H9 (cell line): ENCODE results near the gene CDK2. TPM values are rescaled to one million over a fixed set of nuclear protein-coding genes. Genes with fewer than 3 reads are reported as not detected.
A peak's percentile ranks its signal among the peaks of the same experiment; 100 is the strongest.

ENCODE experiments used
- DNase-seq: peaks from one replicate; pipeline ENCODE4 v3.0.0-alpha.2; 2017
- H2AFZ ChIP-seq: one replicate; pipeline ENCODE4 v1.6.1; 2013; ENCODE audit warnings: mild to moderate bottlenecking, low read length, control low read depth, moderate library complexity
- H2AK5ac ChIP-seq: 2 replicates; pipeline ENCODE4 v1.6.1; 2013; ENCODE audit warnings: low read length, control low read depth, mixed read lengths; ENCODE audit not compliant: insufficient read length
- H2BK120ac ChIP-seq: one replicate; pipeline ENCODE4 v1.6.1; 2013; ENCODE audit warnings: low read depth, mild to moderate bottlenecking, low read length, control low read depth, inconsistent platforms; ENCODE audit not compliant: poor library complexity, severe bottlenecking
- H2BK12ac ChIP-seq: 2 replicates; pipeline ENCODE4 v1.6.1; 2013; ENCODE audit warnings: low read length, control low read depth, mixed read lengths, low read depth; ENCODE audit not compliant: insufficient read length
- H2BK15ac ChIP-seq: 2 replicates; pipeline ENCODE4 v1.6.1; 2013; ENCODE audit warnings: low read depth, low read length, control low read depth
- H2BK20ac ChIP-seq: one replicate; pipeline ENCODE4 v1.6.1; 2013; ENCODE audit warnings: low read depth, mild to moderate bottlenecking, low read length, control low read depth, inconsistent platforms; ENCODE audit not compliant: poor library complexity, severe bottlenecking
- H2BK5ac ChIP-seq: 2 replicates; pipeline ENCODE4 v1.6.1; 2013; ENCODE audit warnings: low read length, control low read depth, mixed read lengths; ENCODE audit not compliant: insufficient read length
- H3K14ac ChIP-seq: 2 replicates; pipeline ENCODE4 v1.6.1; 2013; ENCODE audit warnings: low read length, control low read depth; ENCODE audit not compliant: insufficient read depth
- H3K18ac ChIP-seq: 2 replicates; pipeline ENCODE4 v1.6.1; 2013; ENCODE audit warnings: low read depth, mild to moderate bottlenecking, mixed read lengths, low read length, control low read depth; ENCODE audit not compliant: insufficient read length
- H3K23ac ChIP-seq: 2 replicates; pipeline ENCODE4 v1.6.1; 2013; ENCODE audit warnings: low read length, control low read depth, mixed read lengths, low read depth; ENCODE audit not compliant: insufficient read length
- H3K23me2 ChIP-seq: 2 replicates; pipeline ENCODE4 v1.6.1; 2013; ENCODE audit warnings: low read depth, mild to moderate bottlenecking, mixed read lengths, low read length, control low read depth; ENCODE audit not compliant: insufficient read length, poor library complexity, severe bottlenecking
- H3K27ac ChIP-seq: 2 replicates; pipeline ENCODE4 v1.5.1; 2013; ENCODE audit warnings: low read length, control low read depth, mixed read lengths, low read depth; ENCODE audit not compliant: insufficient read length
- H3K27me3 ChIP-seq: 2 replicates; pipeline ENCODE4 v1.6.1; 2013; ENCODE audit warnings: low read length, control low read depth, inconsistent platforms; ENCODE audit not compliant: insufficient read depth
- H3K4ac ChIP-seq: 2 replicates; pipeline ENCODE4 v1.6.1; 2013; ENCODE audit warnings: low read depth, mild to moderate bottlenecking, control low read depth, inconsistent platforms, low read length, moderate library complexity
- H3K4me1 ChIP-seq: 2 replicates; pipeline ENCODE4 v1.6.1; 2013; ENCODE audit warnings: low read length, control low read depth, inconsistent platforms; ENCODE audit not compliant: insufficient read depth
- H3K4me2 ChIP-seq: 2 replicates; pipeline ENCODE4 v1.6.1; 2013; ENCODE audit warnings: low read length, control low read depth, mixed read lengths; ENCODE audit not compliant: insufficient read length, insufficient read depth
- H3K56ac ChIP-seq: 2 replicates; pipeline ENCODE4 v1.6.1; 2013; ENCODE audit warnings: low read depth, mild to moderate bottlenecking, mixed read lengths, low read length, control low read depth; ENCODE audit not compliant: insufficient read length
- H3K79me1 ChIP-seq: 2 replicates; pipeline ENCODE4 v1.6.1; 2013; ENCODE audit warnings: low read depth, mild to moderate bottlenecking, moderate library complexity, low read length, control low read depth, inconsistent platforms; ENCODE audit not compliant: insufficient read depth, poor library complexity, severe bottlenecking
- H3K79me2 ChIP-seq: 2 replicates; pipeline ENCODE4 v1.6.1; 2013; ENCODE audit warnings: low read length, control low read depth, inconsistent platforms; ENCODE audit not compliant: insufficient read depth
- H3K9ac ChIP-seq: 2 replicates; pipeline ENCODE4 v1.6.1; 2013; ENCODE audit warnings: low read length, control low read depth, mixed read lengths; ENCODE audit not compliant: insufficient read length; ENCODE audit errors: extremely low read depth
- H3K9me3 ChIP-seq: one replicate; pipeline ENCODE4 v1.6.1; 2013; ENCODE audit warnings: low read depth, low read length, inconsistent platforms; ENCODE audit not compliant: control insufficient read depth
- H3T11ph ChIP-seq: one replicate; pipeline ENCODE4 v1.6.1; 2013; ENCODE audit warnings: mild to moderate bottlenecking, low read length, control low read depth, inconsistent platforms
- H4K20me1 ChIP-seq: one replicate; pipeline ENCODE4 v1.6.1; 2013; ENCODE audit not compliant: control insufficient read depth, insufficient read length, insufficient read depth
- H4K5ac ChIP-seq: 2 replicates; pipeline ENCODE4 v1.6.1; 2013; ENCODE audit warnings: low read depth, mild to moderate bottlenecking, mixed read lengths, low read length, control low read depth; ENCODE audit not compliant: insufficient read length
- H4K8ac ChIP-seq: replicated peaks from 2 replicates; pipeline ENCODE4 v1.6.1; 2013; ENCODE audit warnings: low read length, control low read depth, mixed read lengths, low read depth; ENCODE audit not compliant: insufficient read length
- H4K91ac ChIP-seq: 2 replicates; pipeline ENCODE4 v1.6.1; 2013; ENCODE audit warnings: low read depth, mild to moderate bottlenecking, moderate library complexity, mixed read lengths, low read length, control low read depth; ENCODE audit not compliant: insufficient read length
- H3K27ac Mint-ChIP-seq, 3 experiments: 2 replicates in 2 of 3; 3 replicates in 1 of 3; pipeline ENCODE4 v1.8.0; 2020 to 2021; ENCODE audit warnings: mixed read lengths in 3 of 3, mild to moderate bottlenecking in 1 of 3, moderate library complexity in 1 of 3
- H3K27me3 Mint-ChIP-seq: 2 replicates; pipeline ENCODE4 v1.8.0; 2021; ENCODE audit warnings: low read depth, mild to moderate bottlenecking, moderate library complexity, mixed read lengths
- H3K36me3 Mint-ChIP-seq, 3 experiments: 2 replicates in 2 of 3; 3 replicates in 1 of 3; pipeline ENCODE4 v1.8.0; 2020 to 2021; ENCODE audit warnings: low read depth in 3 of 3, mixed read lengths in 3 of 3; ENCODE audit not compliant: insufficient read depth in 1 of 3
- H3K4me1 Mint-ChIP-seq, 2 experiments: 2 replicates each; pipeline ENCODE4 v1.8.0; 2020; ENCODE audit warnings: mixed read lengths in 2 of 2
- H3K4me3 Mint-ChIP-seq, 2 experiments: 2 replicates in 1 of 2; 3 replicates in 1 of 2; pipeline ENCODE4 v1.8.0; 2020 to 2021; ENCODE audit warnings: mild to moderate bottlenecking in 2 of 2, mixed read lengths in 2 of 2, moderate library complexity in 1 of 2
- H3K9me3 Mint-ChIP-seq, 2 experiments: 2 replicates in 1 of 2; 3 replicates in 1 of 2; pipeline ENCODE4 v1.8.0; 2020; ENCODE audit warnings: mild to moderate bottlenecking in 2 of 2, mixed read lengths in 2 of 2, moderate library complexity in 1 of 2
- WGBS: extraction: QIAGEN DNeasy Blood & Tissue Kit; methylation state at CpG from one replicate; pipeline ENCODE4 v1.1.7; 2013; ENCODE audit warnings: missing lambda C conversion rate, low lambda C conversion rate, mixed read lengths; ENCODE audit not compliant: insufficient read length; ENCODE audit errors: extremely low coverage; 5-methylcytosine and 5-hydroxymethylcytosine counted together
- total RNA-seq: library from RNA; stranded (reverse); gene quantifications from 2 replicates; pipeline ENCODE4 v1.2.1, GENCODE V29; 2021
- TF ChIP-seq, protein P1 (sequence below): fragments of 200-600 bp; sonication (generic); conservative IDR thresholded peaks from 3 replicates; pipeline ENCODE4 v1.8.0; 2021; ENCODE audit warnings: antibody characterized with exemption, mild to moderate bottlenecking

CDK2 gene
- total RNA-seq, 1 experiment from 2014 or later, result 60.8 TPM

DNA sequence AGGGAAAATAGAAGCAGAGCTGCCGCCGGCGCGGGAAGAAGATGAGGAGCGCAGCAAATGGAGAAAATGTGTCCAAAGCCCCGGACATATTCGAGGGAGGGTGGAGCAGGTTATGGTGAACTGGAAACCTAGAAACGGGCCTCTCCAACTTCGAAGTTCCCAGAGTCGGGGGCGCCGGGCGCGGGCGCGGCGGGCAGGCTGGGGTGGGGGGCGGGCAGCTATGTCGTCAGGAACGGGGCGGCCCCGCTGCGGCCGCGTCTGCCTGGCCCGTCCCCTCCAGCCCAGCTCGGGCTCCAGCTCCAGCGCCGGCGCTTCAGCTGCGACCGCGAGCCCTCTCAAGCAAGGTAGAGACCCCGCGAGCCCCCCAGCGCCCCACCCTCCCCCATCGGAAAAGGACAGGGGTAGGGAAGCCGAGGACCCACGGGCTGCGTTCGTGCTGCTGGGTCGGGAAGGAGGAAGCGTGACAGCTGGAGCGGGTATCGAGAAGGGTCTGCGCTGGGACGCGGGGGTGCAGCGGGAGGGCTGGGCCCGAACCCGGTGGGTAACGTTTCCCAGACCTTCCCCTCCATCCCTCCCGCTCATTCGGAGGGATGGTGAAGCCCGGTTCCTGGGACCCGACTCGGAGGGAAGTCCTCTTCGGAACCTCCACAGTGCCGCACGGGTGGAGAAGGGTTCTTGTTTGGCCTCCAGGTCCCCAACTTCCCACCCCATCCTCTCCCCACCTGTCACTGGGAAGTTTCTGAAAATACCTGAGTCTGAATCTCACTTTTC lies 34.7 kb upstream of the CDK2 start:
- no CpG with 5 or more reads among the region's 60 CpGs for WGBS
- H3K27me3 ChIP-seq, result peaks cover 4% of the 10 kb centered on the region; the same call in 1 of the 2 replicates
- H2BK5ac ChIP-seq, result no peak overlapping the region
- no peak overlapping the region for H3K18ac ChIP-seq
- TF ChIP-seq, protein P1, sequence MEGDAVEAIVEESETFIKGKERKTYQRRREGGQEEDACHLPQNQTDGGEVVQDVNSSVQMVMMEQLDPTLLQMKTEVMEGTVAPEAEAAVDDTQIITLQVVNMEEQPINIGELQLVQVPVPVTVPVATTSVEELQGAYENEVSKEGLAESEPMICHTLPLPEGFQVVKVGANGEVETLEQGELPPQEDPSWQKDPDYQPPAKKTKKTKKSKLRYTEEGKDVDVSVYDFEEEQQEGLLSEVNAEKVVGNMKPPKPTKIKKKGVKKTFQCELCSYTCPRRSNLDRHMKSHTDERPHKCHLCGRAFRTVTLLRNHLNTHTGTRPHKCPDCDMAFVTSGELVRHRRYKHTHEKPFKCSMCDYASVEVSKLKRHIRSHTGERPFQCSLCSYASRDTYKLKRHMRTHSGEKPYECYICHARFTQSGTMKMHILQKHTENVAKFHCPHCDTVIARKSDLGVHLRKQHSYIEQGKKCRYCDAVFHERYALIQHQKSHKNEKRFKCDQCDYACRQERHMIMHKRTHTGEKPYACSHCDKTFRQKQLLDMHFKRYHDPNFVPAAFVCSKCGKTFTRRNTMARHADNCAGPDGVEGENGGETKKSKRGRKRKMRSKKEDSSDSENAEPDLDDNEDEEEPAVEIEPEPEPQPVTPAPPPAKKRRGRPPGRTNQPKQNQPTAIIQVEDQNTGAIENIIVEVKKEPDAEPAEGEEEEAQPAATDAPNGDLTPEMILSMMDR, result no peak
- peak overlapping the region; percentile 82 for H3K4me3 Mint-ChIP-seq
- DNase-seq, result peak; percentile 70
- peaks cover 6% of the 10 kb centered on the region; the same call in 1 of the 2 replicates for H3K4me1 ChIP-seq
- peak overlapping the region; percentile 57 for H3K9ac ChIP-seq
- H3T11ph ChIP-seq, result no peak overlapping the region
- no peak overlapping the region for H2BK120ac ChIP-seq
- H3K4me1 Mint-ChIP-seq, result peaks cover 30 to 32% of the 10 kb centered on the region in 2 experiments
- no peak overlapping the region for H2BK20ac ChIP-seq
- no peaks in the 10 kb centered on the region for H3K9me3 ChIP-seq
- H2AFZ ChIP-seq, result no peak overlapping the region
- no peak overlapping the region for H3K4ac ChIP-seq
- H3K79me2 ChIP-seq, result no peaks in the 10 kb centered on the region
- H2BK15ac ChIP-seq, result no peak overlapping the region
- no peak overlapping the region for H3K23ac ChIP-seq
- no peak overlapping the region; the same call in 1 of the 2 replicates for H3K14ac ChIP-seq
- H3K9me3 Mint-ChIP-seq, result no peaks in the 10 kb centered on the region; a peak in 1 of 5 replicates
- H2BK12ac ChIP-seq, result no peak overlapping the region
- no peak overlapping the region for H4K91ac ChIP-seq
- H3K4me2 ChIP-seq, result peak overlapping the region; percentile 88
- H3K79me1 ChIP-seq, result no peaks in the 10 kb centered on the region
- H4K5ac ChIP-seq, result no peak overlapping the region
- no peaks in the 10 kb centered on the region for H4K20me1 ChIP-seq
- peaks cover 32% of the 10 kb centered on the region for H3K27me3 Mint-ChIP-seq
- H3K27ac ChIP-seq, result no peak overlapping the region
- H3K56ac ChIP-seq, result no peak overlapping the region
- H3K23me2 ChIP-seq, result peaks cover 15% of the 10 kb centered on the region
- H4K8ac ChIP-seq, result no peak overlapping the region
- H3K36me3 Mint-ChIP-seq, result no peaks in the 10 kb centered on the region; a peak in 1 of 7 replicates
- H2AK5ac ChIP-seq, result no peak overlapping the region
- H3K27ac Mint-ChIP-seq, result peak overlapping the region in 1 of 3 experiments; percentile 85; a peak in 3 of 7 replicates
